GM12875 (cell line): Measurements from ENCODE around the gene FKBP6.
"Not testable (repeated sequence)": the region's sequence is repeated elsewhere in the genome, so short reads cannot be mapped to it uniquely, and the experiment has no call there.

Source experiments
- H3K4me3 ChIP-seq: one replicate; pipeline ENCODE4 v1.5.1; 2011; ENCODE audit warnings: low read depth, low read length, control low read depth
- CTCF ChIP-seq: IDR thresholded peaks from 2 replicates; pipeline ENCODE4 v1.5.1; 2011; ENCODE audit warnings: low read depth, mild to moderate bottlenecking, control low read depth, inconsistent platforms, low read length, moderate library complexity, borderline replicate concordance; ENCODE audit not compliant: insufficient read depth

The FKBP6 gene

GRCh38 chr7:73366990-73367389, 39.0 kb downstream of the FKBP6 start:
- no peak for TF ChIP-seq CTCF
- H3K4me3 ChIP-seq, result no peak overlapping the region

GRCh38 chr7:73369009-73369408, 41.0 kb downstream of the FKBP6 start:
- TF ChIP-seq CTCF, result no peak

GRCh38 chr7:73369622-73370021, 41.7 kb downstream of the FKBP6 start:
- TF ChIP-seq CTCF, result no peak

More at GRCh38 chr7:73369009-73369408, 41.0 kb downstream of the FKBP6 start:
- H3K4me3 ChIP-seq, result no peak overlapping the region

GRCh38 chr7:73373741-73374140, 45.8 kb downstream of the FKBP6 start:
- H3K4me3 ChIP-seq, result no peak overlapping the region
- no peak for TF ChIP-seq CTCF

More at GRCh38 chr7:73369622-73370021, 41.7 kb downstream of the FKBP6 start:
- no peak overlapping the region for H3K4me3 ChIP-seq

- not testable (repeated sequence) for H3K4me3 ChIP-seq
Measured at GRCh38 chr7:73376262-73376661, 48.3 kb downstream of the FKBP6 start.

GRCh38 chr7:73376671-73377412, 48.9 kb downstream of the FKBP6 start:
- H3K4me3 ChIP-seq, result no peak overlapping the region

GRCh38 chr7:73377413-73378200, 49.6 kb downstream of the FKBP6 start:
- H3K4me3 ChIP-seq, result not testable (repeated sequence)

More at GRCh38 chr7:73376671-73377412, 48.9 kb downstream of the FKBP6 start:
- no peak for TF ChIP-seq CTCF

- TF ChIP-seq CTCF, result no peak
- H3K4me3 ChIP-seq, result no peak overlapping the region
Measured at GRCh38 chr7:73382934-73383503, 55.1 kb downstream of the FKBP6 start.
